Jurkat, Clone E6-1 (cell line): ENCODE measurements around the gene C1QBP.
"Not testable (repeated sequence)": the region's sequence is repeated elsewhere in the genome, so short reads cannot be mapped to it uniquely, and the experiment has no call there.

ENCODE experiments used
- DNase-seq: peaks from one replicate; pipeline ENCODE4 v3.0.0-alpha.2; 2011; ENCODE audit warnings: low read depth, low spot score
- H3K4me3 ChIP-seq: 2 replicates; pipeline ENCODE4 v1.5.1; 2011; ENCODE audit warnings: mild to moderate bottlenecking, low read length, control low read depth, moderate library complexity

The C1QBP gene

DNA sequence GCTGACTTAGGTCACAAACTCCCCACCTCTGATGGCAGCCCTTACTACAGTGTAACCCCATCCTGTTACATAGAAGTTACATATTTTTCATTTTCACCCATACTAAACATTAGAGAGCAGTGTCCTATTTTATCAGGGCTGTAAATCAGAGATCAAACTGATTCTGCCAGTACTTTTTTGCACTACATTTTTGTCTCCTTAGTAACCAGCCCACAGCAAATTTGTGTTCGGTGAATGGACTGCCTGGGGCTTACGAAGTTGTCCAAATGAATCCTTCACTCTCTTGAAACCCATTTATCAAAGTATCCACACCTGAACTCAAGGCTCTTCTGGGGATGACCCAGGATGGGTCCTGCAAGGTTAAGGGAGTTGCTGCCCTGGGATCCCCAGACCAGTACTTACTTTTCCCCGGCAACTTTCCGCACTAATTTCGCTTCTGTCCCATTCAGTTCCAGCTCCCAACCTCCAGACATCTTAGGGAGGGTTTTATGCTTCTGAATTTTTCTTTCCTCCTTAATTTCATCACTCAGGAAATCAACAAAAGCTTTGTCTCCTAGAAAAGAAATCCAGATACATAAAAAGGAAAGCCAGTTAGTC is 1.1 kb downstream of the C1QBP start:
- no peak for DNase-seq

DNA sequence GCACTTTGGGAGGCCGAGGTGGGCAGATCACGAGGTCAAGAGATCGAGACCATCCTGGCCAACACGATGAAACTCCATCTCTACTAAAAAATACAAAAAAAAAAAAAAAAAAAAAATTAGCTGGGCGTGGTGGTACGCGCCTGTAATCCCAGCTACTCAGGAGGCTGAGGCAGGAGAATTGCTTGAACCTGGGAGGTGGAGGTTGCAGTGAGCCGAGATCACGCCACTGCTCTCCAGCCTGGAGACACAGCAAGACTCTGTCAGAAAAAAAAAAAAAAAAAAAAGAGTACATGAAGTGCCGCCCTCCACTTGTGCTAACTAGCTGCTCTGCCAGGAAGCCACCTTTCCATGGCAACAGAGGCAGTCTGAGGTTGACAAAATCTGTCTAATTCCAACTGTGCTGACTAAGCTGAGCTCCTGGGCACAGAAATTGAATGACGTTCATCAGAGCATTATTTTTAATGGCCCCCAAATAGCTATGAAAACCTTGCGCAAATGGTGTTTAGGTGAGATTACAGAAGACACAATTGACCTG is 3.1 kb downstream of the C1QBP start:
- DNase-seq: peak; percentile 57

More for the DNA sequence above, 1.1 kb downstream of the C1QBP start:
- H3K4me3 ChIP-seq: peak overlapping the region; percentile 95

DNA sequence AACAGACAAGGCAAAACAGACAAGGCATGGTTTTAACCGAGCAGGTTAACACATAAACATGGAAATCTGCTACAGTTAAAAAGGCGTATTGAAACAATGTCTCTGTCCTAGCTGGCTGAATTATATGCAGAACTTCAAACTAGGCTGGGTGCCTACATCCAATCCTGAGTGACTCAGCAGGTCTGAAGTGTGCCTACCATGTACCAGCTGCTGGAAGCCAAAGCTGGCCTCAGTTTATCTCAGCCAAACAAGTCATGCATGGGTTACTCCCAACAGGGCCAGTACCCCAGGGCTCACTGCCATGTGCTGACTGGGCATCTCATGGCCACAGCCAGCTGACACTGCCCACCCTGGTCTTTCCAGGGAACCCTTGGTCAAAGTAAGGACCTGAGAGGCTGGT is 4.0 kb downstream of the C1QBP start:
- no peak for DNase-seq
- no peak overlapping the region for H3K4me3 ChIP-seq

More for the DNA sequence above, 3.1 kb downstream of the C1QBP start:
- H3K4me3 ChIP-seq: not testable (repeated sequence)

DNA sequence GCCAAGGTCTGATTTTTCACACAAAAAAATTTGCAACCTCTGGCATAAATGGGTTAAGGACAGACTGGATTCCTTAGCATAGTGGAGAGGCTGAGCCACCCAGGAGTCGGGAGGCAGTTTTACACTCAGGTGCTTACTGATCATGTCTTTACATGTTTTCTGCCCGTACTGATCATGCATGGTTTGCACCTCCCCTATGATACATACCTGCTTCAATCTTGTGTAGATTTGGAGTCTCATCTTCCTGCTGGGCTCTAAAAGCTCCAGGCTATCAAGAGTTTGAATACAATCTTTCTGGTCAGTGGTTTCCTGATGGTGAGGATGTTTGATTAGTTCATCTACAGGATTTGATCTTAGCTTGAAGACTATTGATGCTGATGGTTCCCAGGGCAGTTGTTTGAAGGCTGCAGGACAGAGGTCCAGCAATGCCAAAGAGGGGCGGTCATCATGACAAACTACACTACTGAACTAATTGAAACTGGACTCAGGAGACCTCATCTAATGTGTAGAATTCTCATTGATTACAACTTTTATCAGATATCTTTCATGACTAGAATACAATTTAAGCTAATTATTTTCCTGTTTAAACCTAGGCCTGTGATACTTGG is 6.9 kb downstream of the C1QBP start:
- no peak for DNase-seq

DNA sequence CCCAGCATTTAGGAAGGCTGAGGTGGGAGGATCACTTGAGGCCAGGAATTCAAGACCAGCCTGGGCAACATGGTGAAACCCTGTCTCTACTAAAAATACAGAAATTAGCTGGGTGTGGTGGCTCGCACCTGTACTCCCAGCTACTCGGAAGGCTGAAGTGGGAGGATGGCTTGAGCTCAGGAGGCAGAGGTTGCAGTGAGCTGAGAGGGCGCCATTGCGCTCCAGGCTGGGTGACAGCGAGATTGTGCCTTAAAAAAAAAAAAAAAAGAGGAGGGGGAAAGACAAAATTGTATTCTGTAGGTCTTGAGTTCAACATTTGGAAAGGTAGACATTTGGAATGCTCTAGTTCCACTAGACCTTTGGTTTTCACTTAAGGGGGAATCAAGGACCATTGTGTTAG is 7.7 kb downstream of the C1QBP start:
- DNase-seq, H3K4me3 ChIP-seq: not testable (repeated sequence)

More for the DNA sequence above, 6.9 kb downstream of the C1QBP start:
- H3K4me3 ChIP-seq: no peak overlapping the region

DNA sequence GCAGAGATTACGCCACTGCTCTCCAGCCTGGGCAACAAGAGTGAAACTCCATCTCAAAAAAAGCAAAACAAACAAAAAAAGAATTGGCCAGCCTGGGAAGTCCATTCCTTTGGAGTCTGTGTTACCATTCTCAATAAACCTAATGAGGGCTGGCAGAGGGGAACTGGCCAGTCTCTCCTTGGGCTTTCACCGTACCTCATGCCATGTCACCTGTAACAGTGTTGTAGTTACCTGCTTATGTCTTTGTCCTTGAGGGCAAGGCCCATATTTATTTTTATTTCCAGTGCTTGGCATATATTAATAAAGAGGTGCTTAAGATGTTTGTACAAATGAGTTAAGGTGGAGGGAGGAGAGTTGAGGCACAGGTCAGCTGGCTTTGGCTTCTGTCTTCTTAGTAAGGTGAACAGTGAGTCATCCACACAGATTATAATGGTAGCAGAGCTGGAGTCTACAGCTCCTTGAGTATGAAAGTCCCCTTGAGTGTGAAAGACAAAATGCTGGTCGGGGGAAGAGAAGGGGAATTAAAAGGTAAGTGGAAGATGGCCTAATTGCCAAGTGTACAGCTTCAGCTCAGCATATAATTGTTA is 8.4 kb downstream of the C1QBP start:
- no peak for DNase-seq
- H3K4me3 ChIP-seq: no peak overlapping the region

DNA sequence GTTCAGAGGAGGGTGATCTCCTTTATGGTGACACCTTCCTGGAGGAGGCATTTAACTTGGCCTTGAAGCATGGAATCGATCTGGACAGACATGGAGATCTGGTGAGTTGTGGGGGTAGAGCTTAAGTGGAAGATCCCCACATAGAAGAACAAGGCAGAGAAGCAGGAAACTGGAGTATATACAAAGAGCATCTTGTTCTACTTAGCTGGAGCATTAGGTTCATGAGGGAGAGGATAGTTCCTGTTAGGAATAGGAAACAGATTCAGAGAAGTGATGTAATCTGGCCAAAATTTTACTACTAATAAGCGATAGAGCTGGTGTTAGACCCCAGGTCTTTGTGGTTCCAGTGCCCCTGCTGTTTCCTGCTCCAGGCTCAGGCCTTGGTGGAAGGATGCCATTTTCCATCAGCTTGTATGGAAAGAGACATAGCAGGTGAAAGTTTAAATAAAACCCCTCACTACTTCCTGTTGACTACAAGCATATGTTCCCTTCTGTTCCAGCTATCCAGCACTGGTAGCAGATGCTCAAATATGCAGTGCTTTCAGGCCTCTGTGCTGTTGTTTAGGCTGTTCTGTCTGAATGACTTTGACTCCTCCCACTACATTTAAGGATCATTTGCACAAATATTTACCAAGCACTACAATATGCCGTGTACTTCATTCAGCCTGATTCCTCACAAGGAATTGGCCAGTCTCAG is 9.6 kb downstream of the C1QBP start:
- DNase-seq: no peak
- no peak overlapping the region for H3K4me3 ChIP-seq

DNA sequence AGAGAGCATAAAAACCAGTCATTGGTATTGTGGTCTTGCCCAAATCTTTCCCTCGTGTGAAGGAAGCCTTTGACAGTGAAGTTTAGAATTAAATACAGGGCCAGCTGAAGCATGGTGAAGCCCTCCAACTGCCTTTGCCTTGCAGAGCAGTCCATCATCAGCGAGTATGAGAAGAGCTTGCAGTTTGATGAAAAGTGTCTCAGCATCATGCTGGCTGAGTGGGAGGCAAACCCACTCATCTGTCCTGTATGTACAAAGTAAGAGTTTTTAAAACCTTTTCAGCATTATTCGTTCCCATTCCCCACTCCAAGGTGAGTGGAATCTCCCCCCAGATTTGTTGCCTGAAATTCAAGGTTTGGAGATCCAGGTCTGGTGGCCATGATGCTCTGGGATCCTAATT is 13.1 kb downstream of the C1QBP start:
- DNase-seq: no peak

DNA sequence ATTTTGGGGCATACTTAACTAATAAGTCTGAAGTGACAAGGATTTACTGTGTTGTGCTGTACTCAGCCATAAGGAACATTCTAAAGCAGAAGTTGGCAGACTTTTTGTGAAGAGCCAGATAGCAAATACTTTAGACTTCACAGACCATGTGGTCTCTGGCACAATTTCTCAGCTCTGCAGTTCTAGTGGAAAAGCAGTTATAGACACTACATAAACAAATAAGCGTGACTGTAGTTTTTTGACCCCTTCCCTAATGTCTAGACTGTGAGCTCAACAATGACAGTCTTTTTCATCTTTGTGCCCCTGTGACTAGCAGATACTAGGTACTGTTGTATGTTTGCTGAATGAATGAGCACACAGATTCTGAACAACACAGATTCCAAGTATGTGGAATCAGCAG is 14.0 kb downstream of the C1QBP start:
- no peak overlapping the region for H3K4me3 ChIP-seq

More for the DNA sequence above, 13.1 kb downstream of the C1QBP start:
- H3K4me3 ChIP-seq: no peak overlapping the region

DNA sequence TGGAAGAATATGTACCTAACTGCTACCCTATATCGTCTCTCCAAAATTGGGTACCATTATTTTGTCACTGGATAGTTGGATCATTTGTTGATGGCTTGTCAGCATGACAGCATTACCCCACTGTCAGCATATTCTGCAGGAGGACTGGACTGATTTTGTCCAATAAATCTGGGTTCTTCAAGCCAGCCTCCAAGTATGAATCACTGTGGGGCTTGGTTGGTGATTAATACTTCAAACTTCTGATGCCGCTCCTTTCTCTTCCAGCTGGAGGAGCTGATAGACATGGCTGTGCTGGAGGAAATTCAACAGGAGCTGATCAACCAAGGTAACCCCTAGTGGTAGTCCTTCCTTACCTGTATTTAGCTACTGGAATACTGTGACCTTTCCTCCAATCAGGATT is 16.4 kb downstream of the C1QBP start:
- H3K4me3 ChIP-seq: no peak overlapping the region
- no peak for DNase-seq

More for the DNA sequence above, 14.0 kb downstream of the C1QBP start:
- no peak for DNase-seq

DNA sequence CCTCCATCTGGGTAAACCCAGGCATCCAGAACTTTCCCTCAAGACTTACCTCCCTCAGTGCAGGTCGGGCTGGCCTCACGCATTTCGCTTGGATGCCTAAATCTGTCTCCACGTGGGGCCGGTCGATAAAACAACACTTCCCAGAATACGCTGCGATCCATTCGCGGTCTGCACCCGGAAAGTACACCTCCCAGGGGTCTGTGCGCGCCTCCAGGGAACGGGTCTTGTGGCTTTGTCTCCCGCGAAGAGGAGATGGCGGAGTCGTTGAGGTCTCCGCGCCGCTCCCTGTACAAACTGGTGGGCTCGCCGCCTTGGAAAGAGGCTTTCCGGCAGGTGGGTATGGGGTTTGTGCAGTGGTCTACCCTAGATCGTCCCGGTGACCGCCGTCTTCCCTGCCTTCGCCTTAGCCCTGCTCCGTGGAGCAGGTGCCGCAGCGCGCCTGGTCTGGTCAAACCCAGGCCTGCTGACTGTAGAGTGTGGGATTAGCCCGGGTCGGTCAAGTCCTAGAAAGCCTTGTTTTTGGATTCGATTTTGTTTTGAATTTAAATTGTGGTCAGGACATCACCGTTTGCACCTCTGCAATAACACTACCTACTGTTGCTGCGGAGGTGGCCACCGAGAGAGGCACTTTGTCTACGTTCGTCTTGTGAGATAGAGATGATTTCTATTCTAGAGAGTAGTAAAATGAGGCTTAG is 18.8 kb downstream of the C1QBP start, which contains the start of gene RPAIN:
RPAIN (plus strand) TSS at position 224 of the 695 bp plus-strand sequence; CDS start at position 253, 29 bp downstream.
- H3K4me3 ChIP-seq: peak within 1 kb of the TSS; percentile 90
- peak; percentile 90 for DNase-seq

DNA sequence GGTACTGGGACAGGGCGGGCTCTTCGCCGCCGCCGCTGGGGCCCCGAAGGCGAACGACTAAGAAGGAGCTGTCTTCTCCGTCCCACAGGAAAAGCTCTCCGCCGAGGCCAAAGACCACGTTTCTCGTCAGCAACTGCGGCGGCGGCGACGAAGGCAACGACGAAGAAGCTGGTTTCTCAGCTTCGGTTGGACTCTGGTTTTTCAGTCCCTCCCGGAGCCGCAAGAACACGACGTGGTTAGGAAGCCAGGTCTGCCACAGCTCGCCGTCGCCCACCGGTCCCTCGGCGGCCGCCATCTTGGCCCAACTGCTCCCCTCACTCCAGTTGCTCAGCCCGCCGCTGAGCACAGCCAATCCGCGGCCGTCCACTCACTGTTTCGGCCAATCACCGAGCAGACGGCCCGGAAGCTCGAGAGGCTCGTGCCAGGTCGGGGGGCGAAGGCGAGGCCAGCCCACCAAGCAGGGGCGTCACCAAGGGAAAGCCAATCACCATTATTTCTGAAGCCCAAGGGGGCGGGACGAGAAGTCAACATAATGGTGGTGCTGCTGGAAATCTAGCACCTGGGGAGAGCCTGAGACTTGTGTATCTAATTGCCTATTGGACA is 19.5 kb downstream of the C1QBP start, which contains the start of gene NUP88:
NUP88 (minus strand) TSS at position 307 of the 603 bp plus-strand sequence; CDS start at position 295, 12 bp downstream.
- DNase-seq: peak; percentile 97

DNA sequence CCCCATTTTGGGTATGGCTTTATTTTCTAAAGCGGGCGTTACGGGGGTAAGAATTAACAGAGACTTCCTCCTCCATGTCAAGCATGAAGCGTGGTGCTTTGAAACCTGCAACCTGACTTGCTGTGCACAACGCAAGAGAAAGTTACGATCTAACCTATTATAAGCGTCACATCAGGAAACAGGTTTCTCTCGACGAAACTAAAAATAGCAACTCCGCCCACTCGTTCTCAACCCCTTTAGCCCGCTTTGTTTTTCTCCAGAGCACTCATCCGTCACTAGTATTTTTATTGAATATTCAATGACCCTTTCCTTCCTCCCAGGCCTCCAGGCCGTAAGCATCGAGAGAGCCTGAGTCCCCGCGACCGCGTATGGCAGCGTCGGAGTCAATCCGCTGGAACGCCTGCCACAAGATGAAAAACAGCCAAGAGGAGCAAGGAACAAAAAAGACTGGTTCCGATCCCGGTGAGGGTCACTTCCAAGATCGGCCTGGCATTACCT is 20.0 kb downstream of the C1QBP start:
- peak overlapping the region; percentile 90 for H3K4me3 ChIP-seq
- DNase-seq: peak; percentile 67

More for the DNA sequence above, 19.5 kb downstream of the C1QBP start, which contains the start of gene NUP88:
- peak within 1 kb of the TSS; percentile 90 for H3K4me3 ChIP-seq

DNA sequence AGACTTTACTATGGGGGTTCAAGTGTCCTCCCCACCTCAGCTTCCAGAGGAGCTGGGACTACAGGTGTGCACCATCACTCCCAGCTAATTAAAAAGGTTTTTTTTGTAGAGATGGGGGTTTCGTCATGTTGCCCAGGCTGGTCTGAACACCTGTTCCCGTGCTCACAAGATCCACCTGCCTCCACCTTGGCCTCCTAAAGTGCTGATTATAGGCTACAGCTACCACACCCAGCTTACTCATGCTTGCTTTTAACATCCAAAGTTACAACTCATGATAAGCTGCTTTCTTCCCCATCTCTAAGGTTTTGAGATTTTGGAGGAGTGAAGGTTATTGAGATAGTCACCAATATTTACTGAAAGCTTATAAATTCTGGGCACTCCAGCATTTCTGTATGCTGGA is 22.1 kb downstream of the C1QBP start:
- H3K4me3 ChIP-seq: no peak overlapping the region
- DNase-seq: no peak

DNA sequence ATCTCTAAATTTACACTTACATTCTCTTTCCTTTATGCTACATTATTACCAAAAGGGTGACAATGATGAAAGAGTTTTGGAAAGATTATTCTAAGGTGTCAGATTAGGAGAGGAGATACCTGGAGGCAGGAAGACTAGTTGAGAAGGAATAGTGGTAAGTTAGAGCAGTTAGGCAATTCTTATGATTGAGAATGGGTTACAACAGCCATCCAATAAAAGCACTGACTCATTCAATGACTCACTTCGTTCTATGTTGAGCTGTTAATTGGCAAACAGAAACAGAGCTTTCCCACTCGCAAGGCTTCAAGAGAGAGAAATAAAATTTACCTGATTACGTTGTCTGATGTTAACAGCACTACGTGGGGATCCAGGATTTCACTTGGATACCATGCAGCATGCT is 25.3 kb downstream of the C1QBP start:
- DNase-seq: no peak
- H3K4me3 ChIP-seq: no peak overlapping the region

DNA sequence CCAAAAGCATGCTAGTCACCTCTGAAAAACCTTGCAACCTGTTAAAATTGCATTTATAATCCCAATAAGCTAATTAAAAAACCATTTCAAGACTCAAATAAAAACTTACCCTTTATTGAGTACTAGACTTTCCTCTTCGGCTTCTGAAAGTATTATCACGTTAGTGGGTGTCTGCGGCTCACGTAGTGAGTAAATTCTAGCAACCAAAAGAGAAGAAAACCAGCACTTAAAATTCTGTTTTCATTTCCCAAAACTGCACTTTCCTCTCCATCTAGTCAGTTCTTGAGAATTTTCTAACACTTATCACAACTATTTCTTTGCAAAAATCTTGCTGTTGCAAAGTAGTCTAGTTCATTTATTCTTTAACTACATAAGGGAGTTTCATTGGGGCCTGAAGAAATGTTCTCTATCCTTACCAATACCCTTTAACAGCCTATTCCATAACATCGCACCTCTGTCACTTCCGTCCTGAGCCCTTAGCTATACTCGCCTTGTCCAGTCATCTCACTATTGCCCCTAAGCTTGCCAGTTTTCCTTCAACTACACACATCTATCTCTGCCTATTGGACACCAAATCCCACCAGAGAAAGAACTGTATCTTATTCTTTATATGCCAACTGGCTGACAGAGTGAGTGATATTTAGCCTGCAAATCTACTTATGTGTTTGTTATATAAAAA is 28.2 kb downstream of the C1QBP start:
- no peak overlapping the region for H3K4me3 ChIP-seq
- no peak for DNase-seq

DNA sequence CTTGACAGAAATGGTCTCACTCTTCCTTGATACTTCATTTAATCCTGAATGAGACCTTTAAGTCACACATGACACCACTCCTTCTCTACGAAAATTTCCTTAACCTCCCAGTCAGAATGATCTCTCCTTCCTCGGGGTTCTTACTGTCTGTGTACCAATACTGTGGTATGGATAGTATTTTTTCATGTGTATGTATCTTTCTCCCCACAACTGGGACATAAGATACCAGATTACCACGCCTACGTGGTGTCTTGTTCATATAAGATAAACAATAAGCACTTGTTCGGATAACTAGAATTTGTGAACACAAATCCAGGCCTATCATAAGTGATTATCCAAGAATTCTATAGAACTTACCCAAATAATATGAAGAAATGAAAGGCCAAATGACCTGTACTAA is 30.8 kb downstream of the C1QBP start:
- no peak for DNase-seq

DNA sequence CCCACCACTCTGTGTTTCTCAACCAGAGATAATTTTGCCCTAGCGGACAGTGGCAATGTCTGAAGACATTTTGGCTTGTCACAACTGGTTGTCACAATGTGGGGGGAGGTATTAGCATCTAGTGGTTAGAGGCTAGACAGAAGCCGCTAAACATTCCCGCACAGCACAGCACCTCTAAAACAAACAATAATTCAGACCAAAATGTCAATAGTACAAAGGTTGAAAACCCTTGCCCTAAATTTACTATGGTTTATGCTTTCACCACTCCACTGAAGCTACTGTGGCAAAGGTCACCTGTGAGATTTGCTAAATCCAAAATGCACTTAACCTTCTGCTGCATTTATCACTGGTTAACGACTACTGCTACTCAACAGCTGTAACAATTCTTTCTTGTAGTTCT is 33.6 kb downstream of the C1QBP start:
- H3K4me3 ChIP-seq: no peak overlapping the region
- no peak for DNase-seq

More for the DNA sequence above, 30.8 kb downstream of the C1QBP start:
- H3K4me3 ChIP-seq: no peak overlapping the region
